MM.1S (cell line): Measurements from ENCODE around the gene COIL.
A peak's percentile ranks its signal among the peaks of the same experiment; 100 is the strongest.

Experiments used
- DNase-seq: peaks from one replicate; pipeline ENCODE4 v3.0.0-alpha.2; 2015
- H2AFZ ChIP-seq: fragments of 300-600 bp; sonication (generic); 2 replicates; pipeline ENCODE4 v1.6.0; 2016; ENCODE audit warnings: antibody characterized with exemption, low read length
- H3F3A ChIP-seq: fragments of 300-600 bp; sonication (generic); 2 replicates; pipeline ENCODE4 v1.6.1; 2016; ENCODE audit warnings: mild to moderate bottlenecking, antibody characterized with exemption, low read length, moderate library complexity, mixed read lengths; ENCODE audit not compliant: insufficient read depth
- H3K27ac ChIP-seq: fragments of 300-600 bp; sonication (generic); 2 replicates; pipeline ENCODE4 v1.5.1; 2016; ENCODE audit warnings: mild to moderate bottlenecking, low read length
- H3K27me3 ChIP-seq: fragments of 300-600 bp; sonication (generic); replicated peaks from 2 replicates; pipeline ENCODE4 v1.6.0; 2016; ENCODE audit warnings: low read length; ENCODE audit not compliant: insufficient read depth
- H3K36me3 ChIP-seq: fragments of 300-600 bp; sonication (generic); replicated peaks from 2 replicates; pipeline ENCODE4 v1.6.1; 2016; ENCODE audit warnings: mild to moderate bottlenecking, low read length, mixed read lengths; ENCODE audit not compliant: insufficient read depth
- H3K4me1 ChIP-seq: fragments of 300-600 bp; sonication (generic); 2 replicates; pipeline ENCODE4 v1.6.1; 2016; ENCODE audit warnings: low read length, mixed read lengths
- H3K4me2 ChIP-seq: fragments of 300-600 bp; sonication (generic); 2 replicates; pipeline ENCODE4 v1.6.0; 2016; ENCODE audit warnings: low read depth, low read length
- H3K4me3 ChIP-seq: fragments of 300-600 bp; sonication (generic); 2 replicates; pipeline ENCODE4 v1.5.1; 2016; ENCODE audit warnings: low read length, mixed read lengths
- H3K79me2 ChIP-seq: fragments of 300-600 bp; sonication (generic); 2 replicates; pipeline ENCODE4 v1.6.1; 2016; ENCODE audit warnings: mixed run types, low read length, mixed read lengths
- H3K9ac ChIP-seq: fragments of 300-600 bp; sonication (generic); 2 replicates; pipeline ENCODE4 v1.6.1; 2016; ENCODE audit warnings: low read length, mixed read lengths
- H3K9me2 ChIP-seq: fragments of 300-600 bp; sonication (generic); replicated peaks from 2 replicates; pipeline ENCODE4 v1.6.1; 2016; ENCODE audit warnings: mild to moderate bottlenecking, low read length, mixed read lengths; ENCODE audit not compliant: insufficient read depth
- H3K9me3 ChIP-seq: fragments of 300-600 bp; sonication (generic); replicated peaks from 2 replicates; pipeline ENCODE4 v1.6.1; 2016; ENCODE audit warnings: mild to moderate bottlenecking, low read length, mixed read lengths; ENCODE audit not compliant: insufficient read depth
- H4K20me1 ChIP-seq: fragments of 300-600 bp; sonication (generic); 2 replicates; pipeline ENCODE4 v1.6.1; 2016; ENCODE audit warnings: mild to moderate bottlenecking, low read length, moderate library complexity, mixed read lengths; ENCODE audit not compliant: insufficient read depth
- CTCF ChIP-seq: fragments of 300-600 bp; sonication (generic); IDR thresholded peaks from 2 replicates; pipeline ENCODE4 v1.5.1; 2016; ENCODE audit warnings: antibody characterized with exemption, low read length, mixed read lengths
- EZH2 ChIP-seq: fragments of 300-600 bp; sonication (generic); optimal IDR thresholded peaks from 2 replicates; pipeline ENCODE3; 2017; ENCODE audit warnings: low read depth, mild to moderate bottlenecking, antibody characterized with exemption, low read length, mixed read lengths
- EZH2phosphoT487 ChIP-seq: fragments of 300-600 bp; sonication (generic); IDR thresholded peaks from 2 replicates; pipeline ENCODE4 v1.6.1; 2018; ENCODE audit warnings: antibody characterized with exemption, low read length

COIL gene

GRCh38 chr17:57008958-57009357 lies 48.1 kb upstream of the COIL start:
- H3K4me3 ChIP-seq: no peak overlapping the region
- no peak for DNase-seq
- H4K20me1 ChIP-seq: no peaks in the 10 kb centered on the region
- H3K27ac ChIP-seq: no peak overlapping the region
- no peaks in the 10 kb centered on the region for H3K27me3 ChIP-seq
- H2AFZ ChIP-seq: no peak overlapping the region
- peaks cover 22% of the 10 kb centered on the region for H3K4me1 ChIP-seq
- no peaks in the 10 kb centered on the region for H3K36me3 ChIP-seq
- TF ChIP-seq CTCF (no peak), EZH2 (no peak), EZH2phosphoT487 (no peak)
- no peak overlapping the region for H3K9ac ChIP-seq
- H3K9me3 ChIP-seq: no peaks in the 10 kb centered on the region
- no peak overlapping the region for H3K4me2 ChIP-seq
- no peaks in the 10 kb centered on the region for H3K79me2 ChIP-seq
- H3K9me2 ChIP-seq: no peaks in the 10 kb centered on the region
- H3F3A ChIP-seq: peaks cover 14% of the 10 kb centered on the region

- H3F3A ChIP-seq: peaks cover 26% of the 10 kb centered on the region
Observed at GRCh38 chr17:57006040-57006439, 45.2 kb upstream of the COIL start.

GRCh38 chr17:57004944-57005579 lies 44.2 kb upstream of the COIL start:
- peaks cover 10% of the 10 kb centered on the region; the same call in 1 of the 2 replicates for H3K36me3 ChIP-seq
- peak overlapping the region; percentile 53 for H3K4me2 ChIP-seq
- no peaks in the 10 kb centered on the region for H3K27me3 ChIP-seq
- peaks cover 34% of the 10 kb centered on the region for H3K4me1 ChIP-seq
- peaks cover 26% of the 10 kb centered on the region for H3F3A ChIP-seq
- peak overlapping the region; percentile 9; the same call in 1 of the 2 replicates for H3K9ac ChIP-seq
- H3K27ac ChIP-seq: peak overlapping the region; percentile 74
- H3K4me3 ChIP-seq: 0 out of 2 replicates have a peak overlapping the region, but pooled peaks have one; percentile 6
- no peaks in the 10 kb centered on the region for H3K9me2 ChIP-seq
- TF ChIP-seq EZH2 (no peak), EZH2phosphoT487 (no peak), CTCF (peak; percentile 21)
- no peaks in the 10 kb centered on the region; the same call in 1 of the 2 replicates for H3K79me2 ChIP-seq
- H4K20me1 ChIP-seq: no peaks in the 10 kb centered on the region
- H3K9me3 ChIP-seq: no peaks in the 10 kb centered on the region
- no peak overlapping the region for H2AFZ ChIP-seq
- DNase-seq: peak; percentile 70

More at GRCh38 chr17:57006040-57006439, 45.2 kb upstream of the COIL start:
- Histone ChIP-seq H3K9me2 (no peaks in the 10 kb centered on the region), H3K36me3 (peaks cover 10% of the 10 kb centered on the region; the same call in 1 of the 2 replicates), H2AFZ (no peak overlapping the region), H3K27me3 (no peaks in the 10 kb centered on the region), H3K4me3 (no peak overlapping the region), H3K9me3 (no peaks in the 10 kb centered on the region), H3K79me2 (no peaks in the 10 kb centered on the region; the same call in 1 of the 2 replicates), H3K9ac (no peak overlapping the region), H3K4me1 (peaks cover 34% of the 10 kb centered on the region), H4K20me1 (no peaks in the 10 kb centered on the region), H3K27ac (peak overlapping the region; percentile 74; the same call in 1 of the 2 replicates), H3K4me2 (no peak overlapping the region)
- no peak for DNase-seq
- TF ChIP-seq EZH2phosphoT487 (no peak), CTCF (no peak), EZH2 (no peak)
